Measurements from ENCODE around the gene ME3.

The ME3 gene

GRCh38 chr11:86481399-86481798, 191.0 kb downstream of the ME3 start:
- H3K79me1 ChIP-seq (ENCODE audit: low read depth, low read length), result peaks cover 1% of the 10 kb centered on the region
- H3K18ac ChIP-seq (ENCODE audit: low read length), result no peak overlapping the region
- H3K4me3 ChIP-seq (ENCODE audit: low read length in 2 of 2), result no peak overlapping the region
- no peak overlapping the region for H3K4me2 ChIP-seq (ENCODE audit: insufficient read depth, low read length, poor library complexity, severe bottlenecking)
- no peak overlapping the region for H4K8ac ChIP-seq (ENCODE audit: low read depth, low read length)
- H4K91ac ChIP-seq (ENCODE audit: low read depth, low read length, poor library complexity), result no peak overlapping the region
- H3K27ac ChIP-seq (replicated peaks; ENCODE audit: low read length), result no peak overlapping the region
- no peak overlapping the region for H2BK15ac ChIP-seq (ENCODE audit: low read length)
- H3K27me3 ChIP-seq (ENCODE audit: control insufficient read depth in 3 of 3, insufficient read depth in 3 of 3, low read depth in 1 of 3, low read length in 3 of 3), result no peaks in the 10 kb centered on the region
- no peaks in the 10 kb centered on the region for H3K36me3 ChIP-seq (replicated peaks in 1 of 2; ENCODE audit: control insufficient read depth in 2 of 2, insufficient read depth in 2 of 2, low read length in 2 of 2)
- H3K9ac ChIP-seq (ENCODE audit: low read depth, low read length, poor library complexity), result no peak overlapping the region
- H3K14ac ChIP-seq (ENCODE audit: low read length), result no peak overlapping the region
- WGBS, 2 donors (ENCODE audit: extremely low coverage in 2 of 2, insufficient read length in 2 of 2, insufficient replicate concordance in 1 of 2), result no CpG with 5 or more reads among the region's 1 CpG
- no peak overlapping the region for H2AFZ ChIP-seq (ENCODE audit: low read length)
- H2BK5ac ChIP-seq (ENCODE audit: low read length), result no peak overlapping the region
- H2BK120ac ChIP-seq (ENCODE audit: low read depth, low read length), result no peak overlapping the region
- H3K9me3 ChIP-seq (replicated peaks in 1 of 2; ENCODE audit: control insufficient read depth in 2 of 2, insufficient read depth in 1 of 2, low read depth in 1 of 2, low read length in 2 of 2), result peaks cover 0 to 2% of the 10 kb centered on the region in 2 donors
- H3K23ac ChIP-seq (ENCODE audit: low read depth, low read length, poor library complexity), result no peak overlapping the region
- H3K4me1 ChIP-seq (ENCODE audit: control insufficient read depth in 2 of 2, insufficient read depth in 1 of 2, low read depth in 1 of 2, low read length in 2 of 2), result peaks cover 5 to 14% of the 10 kb centered on the region in 2 donors
- DNase-seq (ENCODE audit: low spot score), result no peak
- H2AK5ac ChIP-seq (ENCODE audit: low read depth, low read length), result no peak overlapping the region
- no peak overlapping the region for H2BK12ac ChIP-seq (ENCODE audit: low read length)
- H3K4ac ChIP-seq (ENCODE audit: low read length), result no peak overlapping the region

GRCh38 chr11:86478348-86478747, 194.1 kb downstream of the ME3 start:
- Histone ChIP-seq H3K27ac (replicated peaks; ENCODE audit: low read length) (no peak overlapping the region), H3K4ac (ENCODE audit: low read length) (no peak overlapping the region), H3K4me2 (ENCODE audit: insufficient read depth, low read length, poor library complexity, severe bottlenecking) (no peak overlapping the region), H3K9me3 (replicated peaks in 1 of 2; ENCODE audit: control insufficient read depth in 2 of 2, insufficient read depth in 1 of 2, low read depth in 1 of 2, low read length in 2 of 2) (peaks cover 0 to 10% of the 10 kb centered on the region in 2 donors), H2AK5ac (ENCODE audit: low read depth, low read length) (no peak overlapping the region), H3K14ac (ENCODE audit: low read length) (no peak overlapping the region), H4K91ac (ENCODE audit: low read depth, low read length, poor library complexity) (no peak overlapping the region), H3K18ac (ENCODE audit: low read length) (no peak overlapping the region), H3K9ac (ENCODE audit: low read depth, low read length, poor library complexity) (no peak overlapping the region), H3K79me1 (ENCODE audit: low read depth, low read length) (peaks cover 1% of the 10 kb centered on the region), H2BK120ac (ENCODE audit: low read depth, low read length) (no peak overlapping the region), H3K4me1 (ENCODE audit: control insufficient read depth in 2 of 2, insufficient read depth in 1 of 2, low read depth in 1 of 2, low read length in 2 of 2) (peaks cover 7 to 9% of the 10 kb centered on the region in 2 donors), H3K23ac (ENCODE audit: low read depth, low read length, poor library complexity) (no peak overlapping the region), H2AFZ (ENCODE audit: low read length) (no peak overlapping the region), H3K36me3 (replicated peaks in 1 of 2; ENCODE audit: control insufficient read depth in 2 of 2, insufficient read depth in 2 of 2, low read length in 2 of 2) (peaks cover 0 to 3% of the 10 kb centered on the region in 2 donors), H2BK12ac (ENCODE audit: low read length) (no peak overlapping the region), H3K4me3 (ENCODE audit: low read length in 2 of 2) (no peak overlapping the region), H3K27me3 (ENCODE audit: control insufficient read depth in 3 of 3, insufficient read depth in 3 of 3, low read depth in 1 of 3, low read length in 3 of 3) (no peaks in the 10 kb centered on the region), H4K8ac (ENCODE audit: low read depth, low read length) (no peak overlapping the region), H2BK15ac (ENCODE audit: low read length) (no peak overlapping the region), H2BK5ac (ENCODE audit: low read length) (no peak overlapping the region)
- DNase-seq (ENCODE audit: low spot score), result no peak

GRCh38 chr11:86477495-86478155, 194.8 kb downstream of the ME3 start:
- H2AK5ac ChIP-seq (ENCODE audit: low read depth, low read length), result no peak overlapping the region
- no peak overlapping the region for H3K4ac ChIP-seq (ENCODE audit: low read length)
- no peak overlapping the region for H3K9ac ChIP-seq (ENCODE audit: low read depth, low read length, poor library complexity)
- H3K14ac ChIP-seq (ENCODE audit: low read length), result no peak overlapping the region
- H2BK12ac ChIP-seq (ENCODE audit: low read length), result no peak overlapping the region
- peaks cover 0 to 10% of the 10 kb centered on the region in 2 donors for H3K9me3 ChIP-seq (replicated peaks in 1 of 2; ENCODE audit: control insufficient read depth in 2 of 2, insufficient read depth in 1 of 2, low read depth in 1 of 2, low read length in 2 of 2)
- peaks cover 7 to 9% of the 10 kb centered on the region in 2 donors for H3K4me1 ChIP-seq (ENCODE audit: control insufficient read depth in 2 of 2, insufficient read depth in 1 of 2, low read depth in 1 of 2, low read length in 2 of 2)
- H3K27me3 ChIP-seq (ENCODE audit: control insufficient read depth in 3 of 3, insufficient read depth in 3 of 3, low read depth in 1 of 3, low read length in 3 of 3), result no peaks in the 10 kb centered on the region
- H2BK15ac ChIP-seq (ENCODE audit: low read length), result no peak overlapping the region
- H4K8ac ChIP-seq (ENCODE audit: low read depth, low read length), result no peak overlapping the region
- no peak for DNase-seq (ENCODE audit: low spot score)
- no peak overlapping the region for H3K4me2 ChIP-seq (ENCODE audit: insufficient read depth, low read length, poor library complexity, severe bottlenecking)
- H3K23ac ChIP-seq (ENCODE audit: low read depth, low read length, poor library complexity), result no peak overlapping the region
- H2AFZ ChIP-seq (ENCODE audit: low read length), result peak overlapping the region; percentile 48
- H3K4me3 ChIP-seq (ENCODE audit: low read length in 2 of 2), result no peak overlapping the region
- peaks cover 1% of the 10 kb centered on the region for H3K79me1 ChIP-seq (ENCODE audit: low read depth, low read length)
- no peak overlapping the region for H4K91ac ChIP-seq (ENCODE audit: low read depth, low read length, poor library complexity)
- no peak overlapping the region for H2BK120ac ChIP-seq (ENCODE audit: low read depth, low read length)
- no CpG with 5 or more reads among the region's 5 CpGs for WGBS, 2 donors (ENCODE audit: extremely low coverage in 2 of 2, insufficient read length in 2 of 2, insufficient replicate concordance in 1 of 2)
- H3K18ac ChIP-seq (ENCODE audit: low read length), result no peak overlapping the region
- H3K36me3 ChIP-seq (replicated peaks in 1 of 2; ENCODE audit: control insufficient read depth in 2 of 2, insufficient read depth in 2 of 2, low read length in 2 of 2), result peaks cover 0 to 7% of the 10 kb centered on the region in 2 donors
- no peak overlapping the region for H3K27ac ChIP-seq (replicated peaks; ENCODE audit: low read length)
- no peak overlapping the region for H2BK5ac ChIP-seq (ENCODE audit: low read length)

- Histone ChIP-seq H3K4me1 (ENCODE audit: control insufficient read depth in 2 of 2, insufficient read depth in 1 of 2, low read depth in 1 of 2, low read length in 2 of 2) (peaks cover 7 to 9% of the 10 kb centered on the region in 2 donors), H2AFZ (ENCODE audit: low read length) (peak overlapping the region; percentile 67), H2BK5ac (ENCODE audit: low read length) (no peak overlapping the region), H3K4me3 (ENCODE audit: low read length in 2 of 2) (no peak overlapping the region), H3K27me3 (ENCODE audit: control insufficient read depth in 3 of 3, insufficient read depth in 3 of 3, low read depth in 1 of 3, low read length in 3 of 3) (no peaks in the 10 kb centered on the region), H3K4ac (ENCODE audit: low read length) (no peak overlapping the region), H3K27ac (replicated peaks; ENCODE audit: low read length) (no peak overlapping the region), H2BK15ac (ENCODE audit: low read length) (no peak overlapping the region), H3K4me2 (ENCODE audit: insufficient read depth, low read length, poor library complexity, severe bottlenecking) (no peak overlapping the region), H3K9ac (ENCODE audit: low read depth, low read length, poor library complexity) (no peak overlapping the region), H3K9me3 (replicated peaks in 1 of 2; ENCODE audit: control insufficient read depth in 2 of 2, insufficient read depth in 1 of 2, low read depth in 1 of 2, low read length in 2 of 2) (peaks cover 0 to 10% of the 10 kb centered on the region in 2 donors), H2AK5ac (ENCODE audit: low read depth, low read length) (no peak overlapping the region), H3K36me3 (replicated peaks in 1 of 2; ENCODE audit: control insufficient read depth in 2 of 2, insufficient read depth in 2 of 2, low read length in 2 of 2) (peaks cover 0 to 7% of the 10 kb centered on the region in 2 donors), H3K18ac (ENCODE audit: low read length) (no peak overlapping the region), H3K14ac (ENCODE audit: low read length) (no peak overlapping the region), H4K91ac (ENCODE audit: low read depth, low read length, poor library complexity) (no peak overlapping the region), H4K8ac (ENCODE audit: low read depth, low read length) (no peak overlapping the region), H3K79me1 (ENCODE audit: low read depth, low read length) (peaks cover 1% of the 10 kb centered on the region), H3K23ac (ENCODE audit: low read depth, low read length, poor library complexity) (no peak overlapping the region), H2BK12ac (ENCODE audit: low read length) (no peak overlapping the region), H2BK120ac (ENCODE audit: low read depth, low read length) (no peak overlapping the region)
- no peak for DNase-seq (ENCODE audit: low spot score)
- no CpG with 5 or more reads among the region's 6 CpGs for WGBS, 2 donors (ENCODE audit: extremely low coverage in 2 of 2, insufficient read length in 2 of 2, insufficient replicate concordance in 1 of 2)
Measured at GRCh38 chr11:86476109-86476861, 196.1 kb downstream of the ME3 start.

Data from neuronal stem cell (in vitro differentiated cells).